ENCODE results near the gene PHRF1.

The PHRF1 gene

GRCh38 chr11:603154-603553 is 26.9 kb downstream of the PHRF1 start:
- DNase-seq, result no peak

- DNase-seq, result no peak
These were observed 29.2 kb downstream of the PHRF1 start for GRCh38 chr11:605286-606129.

GRCh38 chr11:606245-606644 is 30.0 kb downstream of the PHRF1 start:
- no peak for DNase-seq

- DNase-seq, result no peak
These were observed 30.9 kb downstream of the PHRF1 start for GRCh38 chr11:607020-607780.

- DNase-seq, result no peak
These were observed 31.8 kb downstream of the PHRF1 start for GRCh38 chr11:607971-608659.

GRCh38 chr11:608791-609251 is 32.6 kb downstream of the PHRF1 start:
- no peak for DNase-seq

- DNase-seq, result no peak
These were observed 33.1 kb downstream of the PHRF1 start for GRCh38 chr11:609341-609811.

- no peak for DNase-seq
These were observed 34.0 kb downstream of the PHRF1 start for GRCh38 chr11:610146-610801.

GRCh38 chr11:611001-611996 is 35.0 kb downstream of the PHRF1 start:
- no peak for DNase-seq

- DNase-seq, result peak; percentile 67
These were observed 36.1 kb downstream of the PHRF1 start for GRCh38 chr11:612201-612960.

- DNase-seq, result no peak
These were observed 36.7 kb downstream of the PHRF1 start for GRCh38 chr11:612961-613300.

GRCh38 chr11:613369-613968 is 37.2 kb downstream of the PHRF1 start:
- peak; percentile 60 for DNase-seq

- DNase-seq, result no peak
These were observed 37.9 kb downstream of the PHRF1 start for GRCh38 chr11:614021-614622.

GRCh38 chr11:614623-615503 is 38.6 kb downstream of the PHRF1 start:
- DNase-seq, result no peak

GRCh38 chr11:615504-616319 is 39.4 kb downstream of the PHRF1 start, which contains the start of gene IRF7:
Gene IRF7 (minus strand): TSS chr11:615950. CDS start chr11:615364, 586 bp downstream.
- DNase-seq, result peak; percentile 93

GRCh38 chr11:616320-617198 is 40.3 kb downstream of the PHRF1 start:
- DNase-seq, result no peak
